GM12878 (cell line): ENCODE measurements around the gene HMGN4. TPM values are rescaled to one million over a fixed set of nuclear protein-coding genes. Genes with fewer than 3 reads are reported as not detected.
A peak's percentile ranks its signal among the peaks of the same experiment; 100 is the strongest.

Experiments
- ATAC-seq: fragments of 200-7000 bp; cut with Tn5 transposase; 3 replicates; pipeline ENCODE4 v1.9.1; 2020; ENCODE audit warnings: mild to moderate bottlenecking, moderate library complexity
- BruUV-seq: library from RNA; stranded (reverse); fragments of 400-500 nt; replicated peaks from 2 replicates; lab custom pipeline; 2021; lab: Mats Ljungman, UMichigan
- CTCF ChIA-PET: fragments of 300-600 bp; sonication (Branson Sonifier 250); formaldehyde crosslinking; extraction: SDS; loops from one replicate; lab custom pipeline; 2021; ENCODE audit warnings: inconsistent platforms; lab: Yijun Ruan, JAX
- POLR2A ChIA-PET: fragments of 350-600 bp; formaldehyde crosslinking; extraction: SDS; loops from one replicate; lab custom pipeline; 2021; ENCODE audit warnings: inconsistent platforms; lab: Charles Lee
- RAD21 ChIA-PET: fragments of 300-600 bp; sonication (Branson Sonifier 250); formaldehyde crosslinking; loops from one replicate; lab custom pipeline; 2023; ENCODE audit warnings: antibody characterized with exemption; ENCODE audit not compliant: unreplicated experiment; lab: Charles Lee
- SMC1A ChIA-PET: fragments of 300-600 bp; sonication (Branson Sonifier 250); formaldehyde crosslinking; loops from one replicate; lab custom pipeline; 2023; ENCODE audit not compliant: unreplicated experiment, uncharacterized antibody; lab: Charles Lee
- DNase-seq: peaks from one replicate; pipeline ENCODE4 v3.0.0-alpha.2; 2011; ENCODE audit warnings: low read depth, low spot score
- FAIRE-seq: peaks from 3 replicates; lab custom pipeline; 2011; peaks lifted over from hg19 to GRCh38; lab: Jason Lieb, UNC
- H2AFZ ChIP-seq: 2 replicates; pipeline ENCODE4 v1.6.0; 2011; ENCODE audit warnings: low read depth, low read length, control low read depth; ENCODE audit not compliant: control insufficient read depth
- H3K27ac ChIP-seq: 2 replicates; pipeline ENCODE4 v1.5.1; 2011; ENCODE audit warnings: control low read depth; ENCODE audit not compliant: control insufficient read depth, insufficient read depth
- H3K27me3 ChIP-seq, 2 experiments: replicated peaks in 1 of 2; 2 replicates each; pipeline versions ENCODE4 v1.6.0 to v1.6.1; 2011; ENCODE audit warnings: low read length in 1 of 2; ENCODE audit not compliant: control insufficient read depth in 2 of 2, insufficient read depth in 2 of 2
- H3K36me3 ChIP-seq, 2 experiments: 2 replicates each; pipeline ENCODE4 v1.5.1; 2011; ENCODE audit warnings: low read length in 1 of 2; ENCODE audit not compliant: control insufficient read depth in 2 of 2, insufficient read depth in 2 of 2
- H3K4me1 ChIP-seq: 2 replicates; pipeline ENCODE4 v1.6.1; 2011; ENCODE audit warnings: mild to moderate bottlenecking, low read length, moderate library complexity, mixed read lengths; ENCODE audit not compliant: control insufficient read depth, insufficient read depth
- H3K4me2 ChIP-seq: 2 replicates; pipeline ENCODE4 v1.6.0; 2011; ENCODE audit warnings: control low read depth; ENCODE audit not compliant: control insufficient read depth, insufficient read depth
- H3K4me3 ChIP-seq: fragments of 200-600 bp; sonication (generic); 2 replicates; pipeline ENCODE4 v1.5.1; 2016
- H3K79me2 ChIP-seq: 2 replicates; pipeline ENCODE4 v1.6.0; 2011; ENCODE audit warnings: low read length; ENCODE audit not compliant: control insufficient read depth, insufficient read depth
- H3K9ac ChIP-seq: 2 replicates; pipeline ENCODE4 v1.8.0; 2011; ENCODE audit warnings: low read length, control low read depth, mixed read lengths; ENCODE audit not compliant: control insufficient read depth, insufficient read depth
- H3K9me3 ChIP-seq: replicated peaks from 3 replicates; pipeline ENCODE4 v1.5.1; 2011; ENCODE audit warnings: mild to moderate bottlenecking, low read length; ENCODE audit not compliant: control insufficient read depth, insufficient read depth
- H4K20me1 ChIP-seq: 2 replicates; pipeline ENCODE4 v1.6.0; 2011; ENCODE audit not compliant: control insufficient read depth, insufficient read depth
- GATAD2B ChIP-seq: fragments of 450-650 bp; conservative IDR thresholded peaks from 2 replicates; pipeline ENCODE4 v1.6.1; 2017; ENCODE audit warnings: low read depth, mild to moderate bottlenecking, moderate library complexity
- IKZF2 ChIP-seq, 2 experiments: fragments of 450-650 bp; IDR thresholded peaks; 2 replicates each; pipeline ENCODE4 v1.6.1; 2017; ENCODE audit warnings: mild to moderate bottlenecking in 2 of 2, moderate library complexity in 2 of 2
- NFYA ChIP-seq: IDR thresholded peaks from 2 replicates; pipeline ENCODE4 v1.6.1; 2011; ENCODE audit warnings: low read depth, mild to moderate bottlenecking, low read length, improper control_type of control experiment, borderline replicate concordance
- RB1 ChIP-seq: fragments of 450-650 bp; formaldehyde crosslinking; IDR thresholded peaks from 2 replicates; pipeline ENCODE4 v1.6.1; 2017; ENCODE audit warnings: mild to moderate bottlenecking, borderline replicate concordance
- SP1 ChIP-seq: IDR thresholded peaks from one replicate; pipeline ENCODE4 v1.6.1; 2011; ENCODE audit warnings: low read depth, low read length
- SPI1 ChIP-seq: IDR thresholded peaks from 2 replicates; pipeline ENCODE4 v1.6.1; 2011; ENCODE audit warnings: low read depth, mild to moderate bottlenecking, low read length, moderate library complexity, borderline replicate concordance; ENCODE audit not compliant: insufficient read depth
- SREBF1 ChIP-seq: IDR thresholded peaks from 2 replicates; pipeline ENCODE4 v1.6.1; 2012; ENCODE audit warnings: mild to moderate bottlenecking, low read length
- WGBS: methylation state at CpG from one replicate; pipeline ENCODE4 v1.1.6; 2016; ENCODE audit warnings: low lambda C conversion rate; ENCODE audit not compliant: insufficient replicate concordance, insufficient coverage; ENCODE audit errors: missing lambda C conversion rate; 5-methylcytosine and 5-hydroxymethylcytosine counted together
- in situ Hi-C: fragments of 300-500 bp; cut with MboI; formaldehyde crosslinking; loops from 9 replicates; pipeline ENCODE4 v1.14.3; 2018; ENCODE audit warnings: mixed read lengths
- intact Hi-C: fragments of 100-400 bp; cut with micrococcal nuclease; formaldehyde crosslinking; loops from one replicate; pipeline ENCODE4 v1.14.2; 2022; ENCODE audit not compliant: unreplicated experiment
- polyA plus RNA-seq, 11 experiments: library from polyadenylated mRNA; depleted of rRNA in 4 of 11; unstranded in 6 of 11; stranded (reverse) in 5 of 11; fragments of >200 nt; fragmentation: Nextera tagmentation in 4 of 11; fragmentation: Illumina TruSeq in 1 of 11; extraction: Ambion mirVana in 4 of 11; extraction: Trizol in 1 of 11; gene quantifications; 1 replicate in 1 of 11; 2 replicates in 10 of 11; pipeline versions ENCODE4 v1.2.1 to v1.2.3, GENCODE V29; 2011 to 2016; ENCODE audit warnings: inconsistent platforms in 2 of 11, missing spikeins in 2 of 11, low read depth in 1 of 11
- total RNA-seq, 4 experiments: library from RNA; depleted of rRNA in 3 of 4; stranded (reverse); fragments of >200 nt in 3 of 4; fragmentation: Illumina TruSeq in 1 of 4; extraction: Trizol in 1 of 4; gene quantifications; 2 replicates each; pipeline versions ENCODE4 v1.2.1 to v1.2.3, GENCODE V29; 2013 to 2021
- TF ChIP-seq, protein P1 (sequence below): IDR thresholded peaks from 2 replicates; pipeline ENCODE4 v1.6.1; 2011; ENCODE audit warnings: low read depth, low read length, improper control_type of control experiment, borderline replicate concordance
- TF ChIP-seq, protein P2 (sequence below): fragments of 450-650 bp; IDR thresholded peaks from 2 replicates; pipeline ENCODE4 v1.6.1; 2017; ENCODE audit warnings: low read depth, mild to moderate bottlenecking, moderate library complexity
- TF ChIP-seq, protein P3 (sequence below): fragments of 450-650 bp; IDR thresholded peaks from 2 replicates; pipeline ENCODE4 v1.6.1; 2017; ENCODE audit warnings: mild to moderate bottlenecking, moderate library complexity
- TF ChIP-seq, protein P4 (sequence below): fragments of 150-350 bp; IDR thresholded peaks from 2 replicates; pipeline ENCODE4 v1.6.1; 2014; ENCODE audit warnings: mild to moderate bottlenecking, low read depth, low read length

The HMGN4 gene
- total and polyA plus RNA-seq, 10 of the 15 experiments (the other 5 are each of a cell fraction or from before 2014, with no cell fraction given), result 26.7 to 99.1 (median 76.7) TPM

DNA sequence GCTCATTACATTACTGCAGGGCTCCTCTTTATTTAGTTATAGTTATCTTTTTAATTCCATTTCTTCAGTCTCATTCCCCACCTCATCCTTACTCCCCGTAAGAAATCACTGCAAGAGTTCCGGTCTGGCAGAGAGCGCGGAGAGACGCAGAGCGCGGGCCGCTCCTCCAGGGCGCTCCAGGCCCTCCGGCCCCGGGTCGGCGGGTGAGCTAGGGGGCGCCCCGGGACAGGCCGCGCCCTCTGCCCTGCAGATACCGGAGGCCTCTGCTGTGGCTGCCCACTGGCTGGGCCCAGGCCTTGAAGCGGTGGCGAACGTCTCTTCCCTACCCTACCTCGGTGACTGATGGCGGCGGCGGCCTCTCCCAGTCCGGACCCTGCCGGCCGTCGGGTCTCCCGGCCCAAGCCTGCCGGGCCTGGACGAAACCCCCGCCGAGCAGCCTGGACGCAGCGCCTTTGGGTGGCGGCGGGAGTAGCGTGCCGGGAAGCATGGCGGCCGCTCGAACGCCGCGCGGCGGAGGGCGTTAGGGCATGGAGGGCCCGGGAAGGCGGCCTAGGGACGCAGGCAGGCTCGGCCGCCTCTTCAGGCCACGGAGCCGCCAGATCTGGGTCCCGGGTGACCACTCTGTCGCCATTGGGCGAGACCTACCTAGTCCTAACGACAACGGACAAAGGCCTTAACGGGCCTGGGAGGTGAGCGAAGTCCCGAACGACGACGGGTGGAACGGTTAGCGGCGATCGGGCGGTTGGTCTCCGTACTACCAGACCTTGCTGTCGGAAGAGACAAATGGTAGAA lies 16.4 kb upstream of the HMGN4 start:
- Histone ChIP-seq H3K9ac (peak overlapping the region; percentile 79), H3K9me3 (no peaks in the 10 kb centered on the region), H3K4me2 (peak overlapping the region; percentile 87), H3K27ac (peak overlapping the region; percentile 88), H2AFZ (peak overlapping the region; percentile 85), H3K79me2 (peaks cover 5% of the 10 kb centered on the region), H3K27me3 (no peaks in the 10 kb centered on the region), H4K20me1 (no peaks in the 10 kb centered on the region), H3K36me3 (no peaks in the 10 kb centered on the region), H3K4me1 (peaks cover 6% of the 10 kb centered on the region), H3K4me3 (peak overlapping the region; percentile 57)
- POLR2A ChIA-PET, result interaction anchor here (0.5 to 4.7 kb wide), 4 partner anchors 11 to 1369 kb away, joined by 5 to 16 read pairs (median 12); no protein-coding TSS in a partner anchor
- CTCF ChIA-PET, result interaction anchor here (0.8 to 2.0 kb wide), 8 partner anchors 9 to 182 kb away, joined by 3 to 5 read pairs (median 4); no protein-coding TSS in a partner anchor
- DNase-seq (no peak), ATAC-seq (peak; percentile 94), FAIRE-seq (no peak)
- RAD21 ChIA-PET, result interaction anchor here (1.1 to 1.9 kb wide), 8 partner anchors 10 to 192 kb away, joined by 3 to 9 read pairs (median 4); partner anchors contain the start of gene HMGN4
- in situ Hi-C loops, result no loop called here
- under 1% methylated on average over 63 of the region's 74 CpGs for WGBS
- intact Hi-C loops, result loop anchor here (1.0 to 2.0 kb wide), 4 partner anchors 11 to 47 kb away; no protein-coding TSS in a partner anchor
- no TSS peak for BruUV-seq
- SMC1A ChIA-PET, result interaction anchor here (1.1 to 2.4 kb wide), 7 partner anchors 11 to 50 kb away, joined by 3 to 14 read pairs (median 5); partner anchors contain the start of gene HMGN4
- TF ChIP-seq GATAD2B (peak; percentile 93), RB1 (peak; percentile 89; the same call in 1 of the 2 replicates), NFYA (no peak), IKZF2 (IDR thresholded peaks at IDR 0.05) (no peak; a peak in 1 of 4 replicates), SREBF1 (no peak), SPI1 (no peak), SP1 (no peak)
- TF ChIP-seq, protein P1, sequence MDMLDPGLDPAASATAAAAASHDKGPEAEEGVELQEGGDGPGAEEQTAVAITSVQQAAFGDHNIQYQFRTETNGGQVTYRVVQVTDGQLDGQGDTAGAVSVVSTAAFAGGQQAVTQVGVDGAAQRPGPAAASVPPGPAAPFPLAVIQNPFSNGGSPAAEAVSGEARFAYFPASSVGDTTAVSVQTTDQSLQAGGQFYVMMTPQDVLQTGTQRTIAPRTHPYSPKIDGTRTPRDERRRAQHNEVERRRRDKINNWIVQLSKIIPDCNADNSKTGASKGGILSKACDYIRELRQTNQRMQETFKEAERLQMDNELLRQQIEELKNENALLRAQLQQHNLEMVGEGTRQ, result no peak
- TF ChIP-seq, protein P2, sequence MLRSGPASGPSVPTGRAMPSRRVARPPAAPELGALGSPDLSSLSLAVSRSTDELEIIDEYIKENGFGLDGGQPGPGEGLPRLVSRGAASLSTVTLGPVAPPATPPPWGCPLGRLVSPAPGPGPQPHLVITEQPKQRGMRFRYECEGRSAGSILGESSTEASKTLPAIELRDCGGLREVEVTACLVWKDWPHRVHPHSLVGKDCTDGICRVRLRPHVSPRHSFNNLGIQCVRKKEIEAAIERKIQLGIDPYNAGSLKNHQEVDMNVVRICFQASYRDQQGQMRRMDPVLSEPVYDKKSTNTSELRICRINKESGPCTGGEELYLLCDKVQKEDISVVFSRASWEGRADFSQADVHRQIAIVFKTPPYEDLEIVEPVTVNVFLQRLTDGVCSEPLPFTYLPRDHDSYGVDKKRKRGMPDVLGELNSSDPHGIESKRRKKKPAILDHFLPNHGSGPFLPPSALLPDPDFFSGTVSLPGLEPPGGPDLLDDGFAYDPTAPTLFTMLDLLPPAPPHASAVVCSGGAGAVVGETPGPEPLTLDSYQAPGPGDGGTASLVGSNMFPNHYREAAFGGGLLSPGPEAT, result 0 out of 2 replicates have a peak, but pooled peaks have one; percentile 54
- TF ChIP-seq, protein P3, sequence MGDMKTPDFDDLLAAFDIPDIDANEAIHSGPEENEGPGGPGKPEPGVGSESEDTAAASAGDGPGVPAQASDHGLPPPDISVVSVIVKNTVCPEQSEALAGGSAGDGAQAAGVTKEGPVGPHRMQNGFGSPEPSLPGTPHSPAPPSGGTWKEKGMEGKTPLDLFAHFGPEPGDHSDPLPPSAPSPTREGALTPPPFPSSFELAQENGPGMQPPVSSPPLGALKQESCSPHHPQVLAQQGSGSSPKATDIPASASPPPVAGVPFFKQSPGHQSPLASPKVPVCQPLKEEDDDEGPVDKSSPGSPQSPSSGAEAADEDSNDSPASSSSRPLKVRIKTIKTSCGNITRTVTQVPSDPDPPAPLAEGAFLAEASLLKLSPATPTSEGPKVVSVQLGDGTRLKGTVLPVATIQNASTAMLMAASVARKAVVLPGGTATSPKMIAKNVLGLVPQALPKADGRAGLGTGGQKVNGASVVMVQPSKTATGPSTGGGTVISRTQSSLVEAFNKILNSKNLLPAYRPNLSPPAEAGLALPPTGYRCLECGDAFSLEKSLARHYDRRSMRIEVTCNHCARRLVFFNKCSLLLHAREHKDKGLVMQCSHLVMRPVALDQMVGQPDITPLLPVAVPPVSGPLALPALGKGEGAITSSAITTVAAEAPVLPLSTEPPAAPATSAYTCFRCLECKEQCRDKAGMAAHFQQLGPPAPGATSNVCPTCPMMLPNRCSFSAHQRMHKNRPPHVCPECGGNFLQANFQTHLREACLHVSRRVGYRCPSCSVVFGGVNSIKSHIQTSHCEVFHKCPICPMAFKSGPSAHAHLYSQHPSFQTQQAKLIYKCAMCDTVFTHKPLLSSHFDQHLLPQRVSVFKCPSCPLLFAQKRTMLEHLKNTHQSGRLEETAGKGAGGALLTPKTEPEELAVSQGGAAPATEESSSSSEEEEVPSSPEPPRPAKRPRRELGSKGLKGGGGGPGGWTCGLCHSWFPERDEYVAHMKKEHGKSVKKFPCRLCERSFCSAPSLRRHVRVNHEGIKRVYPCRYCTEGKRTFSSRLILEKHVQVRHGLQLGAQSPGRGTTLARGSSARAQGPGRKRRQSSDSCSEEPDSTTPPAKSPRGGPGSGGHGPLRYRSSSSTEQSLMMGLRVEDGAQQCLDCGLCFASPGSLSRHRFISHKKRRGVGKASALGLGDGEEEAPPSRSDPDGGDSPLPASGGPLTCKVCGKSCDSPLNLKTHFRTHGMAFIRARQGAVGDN, result peak; percentile 97
- TF ChIP-seq, protein P4, sequence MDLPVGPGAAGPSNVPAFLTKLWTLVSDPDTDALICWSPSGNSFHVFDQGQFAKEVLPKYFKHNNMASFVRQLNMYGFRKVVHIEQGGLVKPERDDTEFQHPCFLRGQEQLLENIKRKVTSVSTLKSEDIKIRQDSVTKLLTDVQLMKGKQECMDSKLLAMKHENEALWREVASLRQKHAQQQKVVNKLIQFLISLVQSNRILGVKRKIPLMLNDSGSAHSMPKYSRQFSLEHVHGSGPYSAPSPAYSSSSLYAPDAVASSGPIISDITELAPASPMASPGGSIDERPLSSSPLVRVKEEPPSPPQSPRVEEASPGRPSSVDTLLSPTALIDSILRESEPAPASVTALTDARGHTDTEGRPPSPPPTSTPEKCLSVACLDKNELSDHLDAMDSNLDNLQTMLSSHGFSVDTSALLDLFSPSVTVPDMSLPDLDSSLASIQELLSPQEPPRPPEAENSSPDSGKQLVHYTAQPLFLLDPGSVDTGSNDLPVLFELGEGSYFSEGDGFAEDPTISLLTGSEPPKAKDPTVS, result no peak; the same call in 1 of the 2 replicates
